ENCODE data around the gene SLC28A2. TPM values are rescaled to one million over a fixed set of nuclear protein-coding genes. Genes with fewer than 3 reads are reported as not detected.
A peak's percentile ranks its signal among the peaks of the same experiment; 100 is the strongest.
"Not testable (repeated sequence)": the region's sequence is repeated elsewhere in the genome, so short reads cannot be mapped to it uniquely, and the experiment has no call there.

Gene SLC28A2
- polyA plus RNA-seq, 4 donors, result 5.4 to 47.1 (median 33.3) TPM

GRCh38 chr15:45249125-45249780 lies 2.8 kb upstream of the SLC28A2 start:
- DNase-seq (peak; percentile 67 to 78), FAIRE-seq (no peak)
- Histone ChIP-seq H3K4me3 (ENCODE audit: low read depth in 1 of 3, low read length in 3 of 3) (no peak overlapping the region), H3K27me3 (ENCODE audit: control insufficient read depth in 3 of 3, insufficient read depth in 3 of 3, low read length in 3 of 3) (no peaks in the 10 kb centered on the region), H3K4me1 (ENCODE audit: control insufficient read depth in 3 of 3, insufficient read depth in 2 of 3, low read depth in 1 of 3, low read length in 2 of 3) (no peaks in the 10 kb centered on the region), H3K27ac (ENCODE audit: low read depth in 1 of 3, low read length in 2 of 3) (peak overlapping the region in 2 of 3 donors; percentile 17 to 38), H3K36me3 (ENCODE audit: control insufficient read depth in 3 of 3, insufficient read depth in 2 of 3, low read depth in 1 of 3, low read length in 3 of 3) (peaks cover 0 to 4% (median 4%) of the 10 kb centered on the region in 3 donors), H3K9me3 (ENCODE audit: control insufficient read depth in 2 of 2, insufficient read depth in 1 of 2, low read depth in 1 of 2, low read length in 1 of 2) (peaks cover 3 to 30% of the 10 kb centered on the region in 2 donors)
- 17 to 63% (median 25%) methylated on average over 4 of the region's 4 CpGs for WGBS, 3 donors

GRCh38 chr15:45253330-45253729 lies 1.3 kb downstream of the SLC28A2 start:
- WGBS, 3 donors, result 77 to 94% (median 80%) methylated on average over 2 of the region's 2 CpGs
- peaks cover 0 to 6% of the 10 kb centered on the region in 2 donors for H3K9me3 ChIP-seq (ENCODE audit: control insufficient read depth in 2 of 2, insufficient read depth in 1 of 2, low read depth in 1 of 2, low read length in 1 of 2)
- H3K4me1 ChIP-seq (ENCODE audit: control insufficient read depth in 3 of 3, insufficient read depth in 2 of 3, low read depth in 1 of 3, low read length in 2 of 3), result no peaks in the 10 kb centered on the region
- H3K27me3 ChIP-seq (ENCODE audit: control insufficient read depth in 3 of 3, insufficient read depth in 3 of 3, low read length in 3 of 3), result no peaks in the 10 kb centered on the region
- FAIRE-seq (no peak), DNase-seq (no peak)
- no peak overlapping the region for H3K27ac ChIP-seq (ENCODE audit: low read depth in 1 of 3, low read length in 2 of 3)
- peaks cover 0 to 4% (median 2%) of the 10 kb centered on the region in 3 donors for H3K36me3 ChIP-seq (ENCODE audit: control insufficient read depth in 3 of 3, insufficient read depth in 2 of 3, low read depth in 1 of 3, low read length in 3 of 3)
- peak overlapping the region in 1 of 3 donors; percentile 44 for H3K4me3 ChIP-seq (ENCODE audit: low read depth in 1 of 3, low read length in 3 of 3)

- peaks cover 0 to 6% of the 10 kb centered on the region in 2 donors for H3K9me3 ChIP-seq (ENCODE audit: control insufficient read depth in 2 of 2, insufficient read depth in 1 of 2, low read depth in 1 of 2, low read length in 1 of 2)
- no peak overlapping the region for H3K27ac ChIP-seq (ENCODE audit: low read depth in 1 of 3, low read length in 2 of 3)
- H3K27me3 ChIP-seq (ENCODE audit: control insufficient read depth in 3 of 3, insufficient read depth in 3 of 3, low read length in 3 of 3), result no peaks in the 10 kb centered on the region
- no peak for DNase-seq
- no peaks in the 10 kb centered on the region for H3K4me1 ChIP-seq (ENCODE audit: control insufficient read depth in 3 of 3, insufficient read depth in 2 of 3, low read depth in 1 of 3, low read length in 2 of 3)
- H3K36me3 ChIP-seq (ENCODE audit: control insufficient read depth in 3 of 3, insufficient read depth in 2 of 3, low read depth in 1 of 3, low read length in 3 of 3), result peaks cover 0 to 4% (median 2%) of the 10 kb centered on the region in 3 donors
- 81 to 96% (median 95%) methylated on average over 1 of the region's 1 CpG for WGBS, 3 donors
- FAIRE-seq, result no peak
- no peak overlapping the region for H3K4me3 ChIP-seq (ENCODE audit: low read depth in 1 of 3, low read length in 3 of 3)
Measured at GRCh38 chr15:45254405-45254804, 2.4 kb downstream of the SLC28A2 start.

GRCh38 chr15:45254824-45255223 lies 2.8 kb downstream of the SLC28A2 start:
- WGBS, 3 donors, result 52 to 66% (median 63%) methylated on average over 6 of the region's 6 CpGs
- peak overlapping the region in 1 of 3 donors; percentile 38 for H3K4me3 ChIP-seq (ENCODE audit: low read depth in 1 of 3, low read length in 3 of 3)
- not testable (repeated sequence) for FAIRE-seq; H3K27ac ChIP-seq (ENCODE audit: low read depth in 1 of 3, low read length in 2 of 3); H3K9me3 ChIP-seq (ENCODE audit: control insufficient read depth in 2 of 2, insufficient read depth in 1 of 2, low read depth in 1 of 2, low read length in 1 of 2); H3K4me1 ChIP-seq (ENCODE audit: control insufficient read depth in 3 of 3, insufficient read depth in 2 of 3, low read depth in 1 of 3, low read length in 2 of 3); H3K27me3 ChIP-seq (ENCODE audit: control insufficient read depth in 3 of 3, insufficient read depth in 3 of 3, low read length in 3 of 3); H3K36me3 ChIP-seq (ENCODE audit: control insufficient read depth in 3 of 3, insufficient read depth in 2 of 3, low read depth in 1 of 3, low read length in 3 of 3)
- peak in 1 of 2 donors; percentile 32 for DNase-seq

- 57 to 65% (median 61%) methylated on average over 2 of the region's 2 CpGs for WGBS, 3 donors
- FAIRE-seq, result no peak
- no peak for DNase-seq
- Histone ChIP-seq H3K4me3 (ENCODE audit: low read depth in 1 of 3, low read length in 3 of 3) (no peak overlapping the region), H3K27ac (ENCODE audit: low read depth in 1 of 3, low read length in 2 of 3) (no peak overlapping the region), H3K4me1 (ENCODE audit: control insufficient read depth in 3 of 3, insufficient read depth in 2 of 3, low read depth in 1 of 3, low read length in 2 of 3) (peaks cover 3 to 17% (median 3%) of the 10 kb centered on the region in 3 donors), H3K27me3 (ENCODE audit: control insufficient read depth in 3 of 3, insufficient read depth in 3 of 3, low read length in 3 of 3) (no peaks in the 10 kb centered on the region), H3K36me3 (ENCODE audit: control insufficient read depth in 3 of 3, insufficient read depth in 2 of 3, low read depth in 1 of 3, low read length in 3 of 3) (peaks cover 0 to 11% (median 0%) of the 10 kb centered on the region in 3 donors), H3K9me3 (ENCODE audit: control insufficient read depth in 2 of 2, insufficient read depth in 1 of 2, low read depth in 1 of 2, low read length in 1 of 2) (peaks cover 0 to 3% of the 10 kb centered on the region in 2 donors)
Measured at GRCh38 chr15:45259796-45260195, 7.8 kb downstream of the SLC28A2 start.

GRCh38 chr15:45262906-45263461 lies 10.9 kb downstream of the SLC28A2 start:
- Histone ChIP-seq H3K27ac (ENCODE audit: low read depth in 1 of 3, low read length in 2 of 3) (peak overlapping the region in 1 of 3 donors; percentile 38), H3K27me3 (ENCODE audit: control insufficient read depth in 3 of 3, insufficient read depth in 3 of 3, low read length in 3 of 3) (no peaks in the 10 kb centered on the region), H3K4me3 (ENCODE audit: low read depth in 1 of 3, low read length in 3 of 3) (no peak overlapping the region), H3K4me1 (ENCODE audit: control insufficient read depth in 3 of 3, insufficient read depth in 2 of 3, low read depth in 1 of 3, low read length in 2 of 3) (peaks cover 3 to 17% (median 3%) of the 10 kb centered on the region in 3 donors), H3K36me3 (ENCODE audit: control insufficient read depth in 3 of 3, insufficient read depth in 2 of 3, low read depth in 1 of 3, low read length in 3 of 3) (peaks cover 0 to 24% (median 7%) of the 10 kb centered on the region in 3 donors), H3K9me3 (ENCODE audit: control insufficient read depth in 2 of 2, insufficient read depth in 1 of 2, low read depth in 1 of 2, low read length in 1 of 2) (peaks cover 0 to 3% of the 10 kb centered on the region in 2 donors)
- no peak for FAIRE-seq
- 15 to 72% (median 43%) methylated on average over 4 of the region's 4 CpGs for WGBS, 3 donors
- peak; percentile 25 to 53 for DNase-seq

GRCh38 chr15:45263854-45264253 lies 11.8 kb downstream of the SLC28A2 start:
- DNase-seq, result no peak
- H3K4me3 ChIP-seq (ENCODE audit: low read depth in 1 of 3, low read length in 3 of 3), result no peak overlapping the region
- 67 to 83% (median 75%) methylated on average over 2 of the region's 2 CpGs for WGBS, 3 donors
- H3K4me1 ChIP-seq (ENCODE audit: control insufficient read depth in 3 of 3, insufficient read depth in 2 of 3, low read depth in 1 of 3, low read length in 2 of 3), result peaks cover 3 to 17% (median 3%) of the 10 kb centered on the region in 3 donors
- peaks cover 0 to 3% of the 10 kb centered on the region in 2 donors for H3K9me3 ChIP-seq (ENCODE audit: control insufficient read depth in 2 of 2, insufficient read depth in 1 of 2, low read depth in 1 of 2, low read length in 1 of 2)
- H3K36me3 ChIP-seq (ENCODE audit: control insufficient read depth in 3 of 3, insufficient read depth in 2 of 3, low read depth in 1 of 3, low read length in 3 of 3), result peaks cover 0 to 24% (median 7%) of the 10 kb centered on the region in 3 donors
- H3K27me3 ChIP-seq (ENCODE audit: control insufficient read depth in 3 of 3, insufficient read depth in 3 of 3, low read length in 3 of 3), result no peaks in the 10 kb centered on the region
- H3K27ac ChIP-seq (ENCODE audit: low read depth in 1 of 3, low read length in 2 of 3), result no peak overlapping the region
- FAIRE-seq, result no peak

GRCh38 chr15:45265506-45265905 lies 13.5 kb downstream of the SLC28A2 start:
- peaks cover 3 to 17% (median 3%) of the 10 kb centered on the region in 3 donors for H3K4me1 ChIP-seq (ENCODE audit: control insufficient read depth in 3 of 3, insufficient read depth in 2 of 3, low read depth in 1 of 3, low read length in 2 of 3)
- no peak overlapping the region for H3K4me3 ChIP-seq (ENCODE audit: low read depth in 1 of 3, low read length in 3 of 3)
- H3K36me3 ChIP-seq (ENCODE audit: control insufficient read depth in 3 of 3, insufficient read depth in 2 of 3, low read depth in 1 of 3, low read length in 3 of 3), result peaks cover 0 to 24% (median 7%) of the 10 kb centered on the region in 3 donors
- 90 to 94% (median 92%) methylated on average over 3 of the region's 3 CpGs for WGBS, 3 donors
- DNase-seq (no peak), FAIRE-seq (no peak)
- no peaks in the 10 kb centered on the region for H3K27me3 ChIP-seq (ENCODE audit: control insufficient read depth in 3 of 3, insufficient read depth in 3 of 3, low read length in 3 of 3)
- H3K27ac ChIP-seq (ENCODE audit: low read depth in 1 of 3, low read length in 2 of 3), result no peak overlapping the region
- peaks cover 0 to 3% of the 10 kb centered on the region in 2 donors for H3K9me3 ChIP-seq (ENCODE audit: control insufficient read depth in 2 of 2, insufficient read depth in 1 of 2, low read depth in 1 of 2, low read length in 1 of 2)
